Keratinocyte (primary cell): ENCODE results near the gene CXorf66. TPM values are rescaled to one million over a fixed set of nuclear protein-coding genes. Genes with fewer than 3 reads are reported as not detected.

Source experiments
- DNase-seq: peaks from one replicate; pipeline ENCODE4 v3.0.0-alpha.2; 2011; ENCODE audit warnings: low read depth, missing footprints, low spot score
- FAIRE-seq: peaks from 2 replicates; lab custom pipeline; 2011; peaks lifted over from hg19 to GRCh38; lab: Jason Lieb, UNC
- H2AFZ ChIP-seq: 2 replicates; pipeline ENCODE4 v1.6.0; 2012; ENCODE audit warnings: low read length, control low read depth, inconsistent platforms; ENCODE audit not compliant: control insufficient read depth
- H3K27ac ChIP-seq: 2 replicates; pipeline ENCODE4 v1.5.1; 2011; ENCODE audit warnings: low read length; ENCODE audit not compliant: control insufficient read depth, insufficient read depth
- H3K27me3 ChIP-seq: 3 replicates; pipeline ENCODE4 v1.6.0; 2011; ENCODE audit warnings: low read length; ENCODE audit not compliant: control insufficient read depth, insufficient read depth; ENCODE audit errors: extremely low read depth
- H3K36me3 ChIP-seq, 2 experiments: 2 replicates in 1 of 2; 3 replicates in 1 of 2; pipeline ENCODE4 v1.5.1; 2011; ENCODE audit warnings: low read length in 2 of 2, mild to moderate bottlenecking in 1 of 2; ENCODE audit not compliant: control insufficient read depth in 2 of 2, insufficient read depth in 2 of 2; ENCODE audit errors: extremely low read depth in 1 of 2
- H3K4me1 ChIP-seq: 3 replicates; pipeline ENCODE4 v1.5.1; 2011; ENCODE audit warnings: low read length; ENCODE audit not compliant: control insufficient read depth, insufficient read depth; ENCODE audit errors: extremely low read depth
- H3K4me2 ChIP-seq: 3 replicates; pipeline ENCODE4 v1.6.0; 2011; ENCODE audit warnings: low read depth, low read length; ENCODE audit not compliant: control insufficient read depth, insufficient read depth; ENCODE audit errors: extremely low read depth
- H3K4me3 ChIP-seq, 3 experiments: fragments of 200-600 bp in 1 of 3; sonication (generic) in 1 of 3; 2 replicates in 2 of 3; 3 replicates in 1 of 3; pipeline ENCODE4 v1.5.1; 2011 to 2016; ENCODE audit warnings: low read length in 3 of 3, mild to moderate bottlenecking in 3 of 3, control low read depth in 2 of 3, inconsistent platforms in 1 of 3, low read depth in 1 of 3, mixed read lengths in 1 of 3, mixed run types in 1 of 3, moderate library complexity in 1 of 3; ENCODE audit not compliant: control insufficient read depth in 2 of 3, insufficient read depth in 2 of 3; ENCODE audit errors: extremely low read depth in 1 of 3
- H3K79me2 ChIP-seq: 2 replicates; pipeline ENCODE4 v1.6.0; 2012; ENCODE audit warnings: low read length; ENCODE audit not compliant: control insufficient read depth, insufficient read depth
- H3K9ac ChIP-seq: 3 replicates; pipeline ENCODE4 v1.6.0; 2011; ENCODE audit warnings: low read length; ENCODE audit not compliant: control insufficient read depth, insufficient read depth; ENCODE audit errors: extremely low read depth
- H3K9me1 ChIP-seq: 3 replicates; pipeline ENCODE4 v1.6.0; 2011; ENCODE audit warnings: low read length; ENCODE audit not compliant: control insufficient read depth, insufficient read depth; ENCODE audit errors: extremely low read depth
- H3K9me3 ChIP-seq: 2 replicates; pipeline ENCODE4 v1.5.1; 2012; ENCODE audit warnings: low read depth, low read length; ENCODE audit not compliant: control insufficient read depth
- H4K20me1 ChIP-seq: 3 replicates; pipeline ENCODE4 v1.6.0; 2011; ENCODE audit warnings: low read length; ENCODE audit not compliant: control insufficient read depth, insufficient read depth; ENCODE audit errors: extremely low read depth
- CTCF ChIP-seq, 3 experiments: IDR thresholded peaks in 1 of 3; conservative IDR thresholded peaks in 1 of 3; optimal IDR thresholded peaks in 1 of 3; 2 replicates in 2 of 3; 3 replicates in 1 of 3; pipeline versions ENCODE3 to v1.5.1; 2011; ENCODE audit warnings: low read length in 3 of 3, mild to moderate bottlenecking in 3 of 3, moderate library complexity in 2 of 3, control low read depth in 1 of 3, inconsistent platforms in 1 of 3; ENCODE audit not compliant: insufficient read depth in 2 of 3; ENCODE audit errors: extremely low read depth in 1 of 3
- EZH2 ChIP-seq: IDR thresholded peaks from one replicate; pipeline ENCODE4 v1.6.1; 2012; ENCODE audit warnings: inconsistent platforms, mild to moderate bottlenecking, low read length, moderate library complexity
- dilution Hi-C: fragments of 300-500 bp; cut with MboI; formaldehyde crosslinking; loops from one replicate; pipeline ENCODE4 v1.7.0; 2020; ENCODE audit warnings: low sequenced_read_pairs; ENCODE audit not compliant: extremely low pct_ligation_motif_present
- polyA plus RNA-seq, 5 experiments: library from polyadenylated mRNA; depleted of rRNA in 3 of 5; stranded (reverse) in 3 of 5; stranded (forward) in 1 of 5; unstranded in 1 of 5; fragments of >200 nt; gene quantifications; 1 replicate in 1 of 5; 2 replicates in 3 of 5; 3 replicates in 1 of 5; pipeline versions ENCODE4 v1.2.1 to v1.2.3, GENCODE V29; 2011 to 2012; ENCODE audit warnings: missing spikeins in 2 of 5, low read depth in 1 of 5, low replicate concordance in 1 of 5

CXorf66 gene
- polyA plus RNA-seq, 1 donor (not counting 4 experiments of a cell fraction or from before 2014, with no cell fraction given) = not detected

DNA sequence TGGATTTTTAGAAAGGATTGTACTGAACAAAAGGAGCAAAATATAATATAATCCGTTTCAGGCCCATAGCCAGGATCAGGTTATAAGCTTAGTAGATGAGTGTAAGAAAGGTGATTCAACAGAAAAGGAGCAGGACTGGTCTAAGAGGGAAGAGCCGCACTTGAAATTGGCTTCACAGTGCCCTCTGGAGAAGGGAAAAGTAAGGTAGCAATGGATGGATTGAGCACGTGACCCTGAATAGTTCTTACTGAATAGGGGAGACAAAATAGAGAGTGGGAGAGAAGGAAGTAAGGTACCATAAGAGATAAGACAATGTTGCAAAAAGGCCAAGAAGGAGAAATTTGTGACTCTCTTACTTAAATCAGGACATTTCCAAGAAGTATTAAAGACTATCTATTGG is 15.6 kb downstream of the CXorf66 start:
- no peaks in the 10 kb centered on the region for H4K20me1 ChIP-seq
- H3K4me1 ChIP-seq = no peaks in the 10 kb centered on the region
- H3K9ac ChIP-seq = no peak overlapping the region
- DNase-seq (no peak), FAIRE-seq (no peak)
- H3K36me3 ChIP-seq = no peaks in the 10 kb centered on the region
- no peak overlapping the region for H3K4me2 ChIP-seq
- TF ChIP-seq EZH2 = no peak
- no peak for TF ChIP-seq CTCF (optimal IDR thresholded peaks at IDR 0.05 in 1 of 3, IDR thresholded peaks at IDR 0.05 in 1 of 3, conservative IDR thresholded peaks at IDR 0.05 in 1 of 3; ENCODE audit: extremely low read depth in 1 of 3, insufficient read depth in 2 of 3, low read length in 3 of 3)
- no peak overlapping the region for H3K27ac ChIP-seq
- H2AFZ ChIP-seq = no peak overlapping the region
- no peak overlapping the region for H3K4me3 ChIP-seq
- H3K9me3 ChIP-seq = no peaks in the 10 kb centered on the region
- dilution Hi-C loops = no loop called here
- H3K79me2 ChIP-seq = no peaks in the 10 kb centered on the region
- no peaks in the 10 kb centered on the region for H3K9me1 ChIP-seq
- no peaks in the 10 kb centered on the region for H3K27me3 ChIP-seq

- no peaks in the 10 kb centered on the region for H3K4me1 ChIP-seq
These were observed 20.2 kb downstream of the CXorf66 start for GRCh38 chrX:139945075-139945474.

More at GRCh38 chrX:139945075-139945474, 20.2 kb downstream of the CXorf66 start:
- no peak overlapping the region for H3K4me3 ChIP-seq
- FAIRE-seq (no peak), DNase-seq (no peak)
- no peaks in the 10 kb centered on the region for H3K9me1 ChIP-seq
- TF ChIP-seq EZH2 (no peak), CTCF (optimal IDR thresholded peaks at IDR 0.05 in 1 of 3, IDR thresholded peaks at IDR 0.05 in 1 of 3, conservative IDR thresholded peaks at IDR 0.05 in 1 of 3; ENCODE audit: extremely low read depth in 1 of 3, insufficient read depth in 2 of 3, low read length in 3 of 3) (no peak)
- no peaks in the 10 kb centered on the region for H3K79me2 ChIP-seq
- dilution Hi-C loops = no loop called here
- H3K36me3 ChIP-seq = no peaks in the 10 kb centered on the region
- H3K27ac ChIP-seq = no peak overlapping the region
- no peaks in the 10 kb centered on the region for H3K27me3 ChIP-seq
- no peak overlapping the region for H3K4me2 ChIP-seq
- H3K9me3 ChIP-seq = no peaks in the 10 kb centered on the region
- no peak overlapping the region for H3K9ac ChIP-seq
- H2AFZ ChIP-seq = no peak overlapping the region
- no peaks in the 10 kb centered on the region for H4K20me1 ChIP-seq
